ENCODE data around the gene MDN1. TPM values are rescaled to one million over a fixed set of nuclear protein-coding genes. Genes with fewer than 3 reads are reported as not detected.
"Not testable (repeated sequence)": the region's sequence is repeated elsewhere in the genome, so short reads cannot be mapped to it uniquely, and the experiment has no call there.

The MDN1 gene
- polyA plus RNA-seq, 1 of the 3 experiments (the other 2 are of a cell fraction), result 8.5 TPM

DNA sequence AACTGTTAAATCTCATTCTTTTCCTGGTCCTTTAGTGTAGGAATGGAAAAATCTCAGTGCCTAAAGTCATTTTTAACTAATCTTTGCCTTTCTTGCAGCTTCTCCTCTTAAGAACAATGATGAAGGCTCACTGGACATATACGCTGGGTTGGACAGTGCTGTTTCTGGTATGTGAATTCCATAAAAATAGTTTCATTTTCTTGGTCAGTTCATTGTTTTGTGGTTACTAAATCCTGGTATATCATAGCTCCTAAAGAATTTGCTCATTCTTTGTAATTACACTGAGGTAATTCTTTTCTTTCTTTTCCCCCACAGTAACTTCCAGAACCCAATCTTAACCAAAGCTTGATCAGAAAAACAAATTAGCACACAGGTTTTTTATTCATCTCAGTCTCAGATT is 33.5 kb upstream of the MDN1 start:
- no peaks in the 10 kb centered on the region for H3K27me3 ChIP-seq (ENCODE audit: insufficient read depth)
- peaks cover 14 to 37% of the 10 kb centered on the region in 2 experiments for H3K36me3 ChIP-seq (replicated peaks in 1 of 2; ENCODE audit: control insufficient read depth in 1 of 2, insufficient read depth in 2 of 2, low read length in 1 of 2)
- no peak for DNase-seq
- H3K9me3 ChIP-seq, result no peaks in the 10 kb centered on the region
- H3K4me1 ChIP-seq (ENCODE audit: control insufficient read depth in 1 of 2, insufficient read depth in 2 of 2, low read depth in 1 of 2, low read length in 1 of 2), result no peaks in the 10 kb centered on the region
- TF ChIP-seq MXI1 (IDR thresholded peaks at IDR 0.05; ENCODE audit: low read depth, low read length), result no peak
- H3K9me2 ChIP-seq, result no peaks in the 10 kb centered on the region
- 65% methylated on average over 1 of the region's 1 CpG for WGBS (ENCODE audit: low lambda C conversion rate)
- H3K9ac ChIP-seq, result no peak overlapping the region
- peak overlapping the region in 1 of 2 experiments; percentile 21; a peak in 2 of 4 replicates for H3K27ac ChIP-seq (ENCODE audit: low read depth in 2 of 2, low read length in 1 of 2)
- H3K4me2 ChIP-seq, result no peak overlapping the region
- H4K20me1 ChIP-seq (ENCODE audit: insufficient read depth), result 0 out of 2 replicates have a peak, but pooled peaks cover 2% of the 10 kb centered on the region
- CTCF ChIA-PET, result interaction anchor here (1.2 kb wide), 1 partner anchor 12 kb away, joined by 6 read pairs; no protein-coding TSS in a partner anchor
- H3F3A ChIP-seq (replicated peaks; ENCODE audit: insufficient read depth), result peaks cover 13% of the 10 kb centered on the region
- no peak overlapping the region for H3K4me3 ChIP-seq (ENCODE audit: low read depth in 2 of 2, low read length in 1 of 2)
- POLR2A ChIA-PET, result no interaction called here
- H2AFZ ChIP-seq (ENCODE audit: low read depth), result no peak overlapping the region
- H3K79me2 ChIP-seq (ENCODE audit: insufficient read depth), result peaks cover 37% of the 10 kb centered on the region; the same call in 1 of the 2 replicates

GRCh38 chr6:89847513-89847912 is 27.9 kb upstream of the MDN1 start:
- POLR2A ChIA-PET; H3K4me2 ChIP-seq; CTCF ChIA-PET; H3K4me3 ChIP-seq (ENCODE audit: low read depth in 2 of 2, low read length in 1 of 2); H2AFZ ChIP-seq (ENCODE audit: low read depth); H3K27me3 ChIP-seq (ENCODE audit: insufficient read depth); DNase-seq; H3K9ac ChIP-seq; H3K27ac ChIP-seq (ENCODE audit: low read depth in 2 of 2, low read length in 1 of 2); H3K9me2 ChIP-seq; H3K9me3 ChIP-seq: not testable (repeated sequence)
- WGBS (ENCODE audit: low lambda C conversion rate), result 95% methylated on average over 5 of the region's 5 CpGs
- Histone ChIP-seq H3K79me2 (ENCODE audit: insufficient read depth) (peaks cover 81% of the 10 kb centered on the region), H3F3A (replicated peaks; ENCODE audit: insufficient read depth) (peaks cover 12% of the 10 kb centered on the region), H3K36me3 (replicated peaks in 1 of 2; ENCODE audit: control insufficient read depth in 1 of 2, insufficient read depth in 2 of 2, low read length in 1 of 2) (peaks cover 0 to 27% of the 10 kb centered on the region in 2 experiments), H3K4me1 (ENCODE audit: control insufficient read depth in 1 of 2, insufficient read depth in 2 of 2, low read depth in 1 of 2, low read length in 1 of 2) (peaks cover 2 to 11% of the 10 kb centered on the region in 2 experiments; a peak in 2 of 4 replicates), H4K20me1 (ENCODE audit: insufficient read depth) (peaks cover 25% of the 10 kb centered on the region; the same call in 1 of the 2 replicates)

- no peak for DNase-seq
- H2AFZ ChIP-seq (ENCODE audit: low read depth), result no peak overlapping the region
- POLR2A ChIA-PET, result no interaction called here
- peaks cover 9% of the 10 kb centered on the region for H3F3A ChIP-seq (replicated peaks; ENCODE audit: insufficient read depth)
- H3K4me3 ChIP-seq (ENCODE audit: low read depth in 2 of 2, low read length in 1 of 2), result no peak overlapping the region
- peak overlapping the region in 1 of 2 experiments; percentile 63; a peak in 2 of 4 replicates for H3K27ac ChIP-seq (ENCODE audit: low read depth in 2 of 2, low read length in 1 of 2)
- H3K79me2 ChIP-seq (ENCODE audit: insufficient read depth), result peaks cover 86% of the 10 kb centered on the region
- peaks cover 0 to 25% of the 10 kb centered on the region in 2 experiments for H3K36me3 ChIP-seq (replicated peaks in 1 of 2; ENCODE audit: control insufficient read depth in 1 of 2, insufficient read depth in 2 of 2, low read length in 1 of 2)
- H4K20me1 ChIP-seq (ENCODE audit: insufficient read depth), result peaks cover 25% of the 10 kb centered on the region; the same call in 1 of the 2 replicates
- H3K9ac ChIP-seq, result no peak overlapping the region
- no peak for TF ChIP-seq USF1 (IDR thresholded peaks at IDR 0.05; ENCODE audit: borderline replicate concordance, low read depth)
- TF ChIP-seq RAD21 (IDR thresholded peaks at IDR 0.05; ENCODE audit: low read length), result no peak
- peak; percentile 32; the same call in 1 of the 2 replicates for TF ChIP-seq TCF12 (IDR thresholded peaks at IDR 0.05)
- peak; percentile 9; the same call in 1 of the 2 replicates for TF ChIP-seq NFIC (IDR thresholded peaks at IDR 0.05; ENCODE audit: borderline replicate concordance)
- TF ChIP-seq, protein P1, sequence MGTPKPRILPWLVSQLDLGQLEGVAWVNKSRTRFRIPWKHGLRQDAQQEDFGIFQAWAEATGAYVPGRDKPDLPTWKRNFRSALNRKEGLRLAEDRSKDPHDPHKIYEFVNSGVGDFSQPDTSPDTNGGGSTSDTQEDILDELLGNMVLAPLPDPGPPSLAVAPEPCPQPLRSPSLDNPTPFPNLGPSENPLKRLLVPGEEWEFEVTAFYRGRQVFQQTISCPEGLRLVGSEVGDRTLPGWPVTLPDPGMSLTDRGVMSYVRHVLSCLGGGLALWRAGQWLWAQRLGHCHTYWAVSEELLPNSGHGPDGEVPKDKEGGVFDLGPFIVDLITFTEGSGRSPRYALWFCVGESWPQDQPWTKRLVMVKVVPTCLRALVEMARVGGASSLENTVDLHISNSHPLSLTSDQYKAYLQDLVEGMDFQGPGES (IDR thresholded peaks at IDR 0.05; ENCODE audit: low read depth, low read length), result no peak
- no peak for TF ChIP-seq TEAD4 (IDR thresholded peaks at IDR 0.05; ENCODE audit: borderline replicate concordance, insufficient read depth)
- TF ChIP-seq REST (IDR thresholded peaks at IDR 0.05; ENCODE audit: low read depth, low read length), result no peak
- no peak for TF ChIP-seq SMC3 (IDR thresholded peaks at IDR 0.05; ENCODE audit: low read depth, low read length)
- peak; percentile 10; the same call in 1 of the 2 replicates for TF ChIP-seq JUND (IDR thresholded peaks at IDR 0.05)
- TF ChIP-seq ELF1 (IDR thresholded peaks at IDR 0.05), result no peak
- TF ChIP-seq EP300 (IDR thresholded peaks at IDR 0.05; ENCODE audit: borderline replicate concordance in 1 of 2, low read depth in 1 of 2, low read length in 1 of 2), result no peak
- TF ChIP-seq, protein P2, sequence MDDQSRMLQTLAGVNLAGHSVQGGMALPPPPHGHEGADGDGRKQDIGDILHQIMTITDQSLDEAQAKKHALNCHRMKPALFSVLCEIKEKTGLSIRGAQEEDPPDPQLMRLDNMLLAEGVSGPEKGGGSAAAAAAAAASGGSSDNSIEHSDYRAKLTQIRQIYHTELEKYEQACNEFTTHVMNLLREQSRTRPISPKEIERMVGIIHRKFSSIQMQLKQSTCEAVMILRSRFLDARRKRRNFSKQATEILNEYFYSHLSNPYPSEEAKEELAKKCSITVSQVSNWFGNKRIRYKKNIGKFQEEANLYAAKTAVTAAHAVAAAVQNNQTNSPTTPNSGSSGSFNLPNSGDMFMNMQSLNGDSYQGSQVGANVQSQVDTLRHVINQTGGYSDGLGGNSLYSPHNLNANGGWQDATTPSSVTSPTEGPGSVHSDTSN (IDR thresholded peaks at IDR 0.05), result peak; percentile 33; the same call in 1 of the 2 replicates
- peak; percentile 58; the same call in 1 of the 2 replicates for TF ChIP-seq FOSL2 (IDR thresholded peaks at IDR 0.05; ENCODE audit: borderline replicate concordance, low read depth)
- no peak for TF ChIP-seq MEF2A (IDR thresholded peaks at IDR 0.05; ENCODE audit: borderline replicate concordance, low read depth)
- no peak for TF ChIP-seq RFX5 (IDR thresholded peaks at IDR 0.05; ENCODE audit: low read length)
- H3K4me2 ChIP-seq, result peak overlapping the region; percentile 40; the same call in 1 of the 2 replicates
- peaks cover 5 to 19% of the 10 kb centered on the region in 2 experiments; a peak in 3 of 4 replicates for H3K4me1 ChIP-seq (ENCODE audit: control insufficient read depth in 1 of 2, insufficient read depth in 2 of 2, low read depth in 1 of 2, low read length in 1 of 2)
- WGBS (ENCODE audit: low lambda C conversion rate), result 29% methylated on average over 3 of the region's 3 CpGs
- H3K9me3 ChIP-seq, result no peaks in the 10 kb centered on the region
- H3K9me2 ChIP-seq, result no peaks in the 10 kb centered on the region
- H3K27me3 ChIP-seq (ENCODE audit: insufficient read depth), result no peaks in the 10 kb centered on the region
- CTCF ChIA-PET, result no interaction called here
These were observed 23.5 kb upstream of the MDN1 start for GRCh38 chr6:89843070-89843469.

Measured in SK-N-SH (cell line).